HepG2 (cell line): ENCODE results near the gene TASP1. TPM values are rescaled to one million over a fixed set of nuclear protein-coding genes. Genes with fewer than 3 reads are reported as not detected.

Source experiments
- ATF7-NPFF ChIP-seq: sonication (generic); formaldehyde crosslinking; IDR thresholded peaks from 2 replicates; pipeline ENCODE4 v1.8.1; 2023; ENCODE audit warnings: mild to moderate bottlenecking, low read depth, missing genetic modification reagents, moderate library complexity
- CREB1 ChIP-seq, 2 experiments: fragments of 450-650 bp in 1 of 2; IDR thresholded peaks; 2 replicates each; pipeline ENCODE4 v1.6.1; 2016 to 2017; ENCODE audit warnings: control low read depth in 1 of 2, mild to moderate bottlenecking in 1 of 2, missing compliant biosample characterization in 1 of 2, missing genetic modification characterization in 1 of 2
- HNF4G ChIP-seq, 2 experiments: sonication (generic) in 1 of 2; formaldehyde crosslinking in 1 of 2; IDR thresholded peaks; 2 replicates each; pipeline versions ENCODE4 v1.4.0 to v1.6.1; 2011 to 2020; ENCODE audit warnings: borderline replicate concordance in 2 of 2, low read depth in 2 of 2, mild to moderate bottlenecking in 2 of 2, low read length in 1 of 2, missing genetic modification reagents in 1 of 2, moderate library complexity in 1 of 2
- HNRNPL ChIP-seq: fragments of 200-400 bp; formaldehyde crosslinking; IDR thresholded peaks from 2 replicates; pipeline ENCODE4 v1.6.1; 2017; ENCODE audit warnings: mild to moderate bottlenecking, low read depth, low read length
- KDM2A ChIP-seq: sonication (generic); formaldehyde crosslinking; IDR thresholded peaks from 2 replicates; pipeline ENCODE4 v1.4.0; 2020; ENCODE audit warnings: low read depth, missing genetic modification reagents, borderline replicate concordance
- KLF15 ChIP-seq: sonication (generic); formaldehyde crosslinking; IDR thresholded peaks from 2 replicates; pipeline ENCODE4 v1.8.1; 2023; ENCODE audit warnings: borderline replicate concordance, mild to moderate bottlenecking, inconsistent platforms, missing genetic modification reagents, mixed read lengths
- KLF9 ChIP-seq: IDR thresholded peaks from 2 replicates; pipeline ENCODE4 v1.6.1; 2016; ENCODE audit warnings: low read depth
- PCBP2 ChIP-seq: fragments of 200-400 bp; formaldehyde crosslinking; optimal IDR thresholded peaks from 2 replicates; pipeline ENCODE3; 2018; ENCODE audit warnings: low read length, low read depth; ENCODE audit not compliant: poor library complexity, severe bottlenecking
- RXRA ChIP-seq: sonication (generic); formaldehyde crosslinking; IDR thresholded peaks from 2 replicates; pipeline ENCODE4 v1.5.1; 2020; ENCODE audit warnings: missing genetic modification reagents
- SCMH1 ChIP-seq: sonication (generic); formaldehyde crosslinking; IDR thresholded peaks from 2 replicates; pipeline ENCODE4 v1.9.0; 2021; ENCODE audit warnings: missing genetic modification reagents, mild to moderate bottlenecking, borderline replicate concordance
- SNAPC2 ChIP-seq: sonication (generic); formaldehyde crosslinking; IDR thresholded peaks from 2 replicates; pipeline ENCODE4 v1.8.1; 2022; ENCODE audit warnings: mild to moderate bottlenecking, missing genetic modification reagents
- YY1 ChIP-seq: IDR thresholded peaks from 2 replicates; pipeline ENCODE4 v1.6.1; 2011; ENCODE audit warnings: low read length, low read depth, moderate library complexity, mild to moderate bottlenecking; ENCODE audit not compliant: insufficient read depth, insufficient replicate concordance
- ZBED4 ChIP-seq: sonication (generic); formaldehyde crosslinking; IDR thresholded peaks from 2 replicates; pipeline ENCODE4 v1.4.0; 2020; ENCODE audit warnings: missing genetic modification reagents, borderline replicate concordance
- ZNF350 ChIP-seq: sonication (generic); formaldehyde crosslinking; IDR thresholded peaks from 2 replicates; pipeline ENCODE4 v1.4.0; 2020; ENCODE audit warnings: mild to moderate bottlenecking, low read depth, missing genetic modification reagents, borderline replicate concordance
- ZNF549 ChIP-seq: sonication (generic); formaldehyde crosslinking; IDR thresholded peaks from 2 replicates; pipeline ENCODE4 v1.5.0; 2020; ENCODE audit warnings: missing genetic modification reagents
- ZNF749 ChIP-seq: sonication (generic); formaldehyde crosslinking; IDR thresholded peaks from 2 replicates; pipeline ENCODE4 v1.8.0; 2022; ENCODE audit warnings: mild to moderate bottlenecking, missing genetic modification reagents, moderate library complexity, borderline replicate concordance
- ZNF776 ChIP-seq: sonication (generic); formaldehyde crosslinking; IDR thresholded peaks from 2 replicates; pipeline ENCODE4 v1.4.0; 2020; ENCODE audit warnings: mild to moderate bottlenecking, missing genetic modification reagents
- ZNF781 ChIP-seq: sonication (generic); formaldehyde crosslinking; IDR thresholded peaks from 2 replicates; pipeline ENCODE4 v1.5.1; 2020; ENCODE audit warnings: borderline replicate concordance, mild to moderate bottlenecking, missing genetic modification reagents; ENCODE audit errors: not compliant biosample characterization
- polyA plus RNA-seq, 8 experiments: library from polyadenylated mRNA; depleted of rRNA in 3 of 8; stranded (reverse) in 7 of 8; unstranded in 1 of 8; fragments of >200 nt; fragmentation: Illumina TruSeq in 4 of 8; extraction: Trizol in 4 of 8; gene quantifications; 2 replicates each; pipeline versions ENCODE4 v1.2.1 to v1.2.3, GENCODE V29; 2011 to 2016; ENCODE audit warnings: low read depth in 4 of 8, missing spikeins in 1 of 8, mixed read lengths in 1 of 8; ENCODE audit not compliant: insufficient read depth in 1 of 8
- total RNA-seq, 5 experiments: library from RNA; depleted of rRNA; stranded (reverse); fragments of >200 nt; fragmentation: Illumina TruSeq; extraction: Trizol; gene quantifications; 2 replicates each; pipeline ENCODE4 v1.2.3, GENCODE V29; 2016; ENCODE audit warnings: low read depth in 1 of 5
- TF ChIP-seq, protein P1 (sequence below), 2 experiments: IDR thresholded peaks; 2 replicates each; pipeline ENCODE4 v1.6.1; 2011 to 2012; ENCODE audit warnings: low read length in 2 of 2, borderline replicate concordance in 1 of 2, low read depth in 1 of 2, mild to moderate bottlenecking in 1 of 2, moderate library complexity in 1 of 2

TASP1 gene
- total and polyA plus RNA-seq, 2 of the 13 experiments (the other 11 are each of a cell fraction or from before 2014, with no cell fraction given), result 10.0 to 25.2 TPM

- no peak for TF ChIP-seq ZBED4 (CRISPR knock-in tag)
- TF ChIP-seq ZNF350 (CRISPR knock-in tag), result peak; percentile 90; the same call in 1 of the 2 replicates
- no peak for TF ChIP-seq KLF9 (CRISPR knock-in tag)
- TF ChIP-seq ZNF781 (CRISPR knock-in tag), result peak; percentile 86
- no peak; the same call in 1 of the 2 replicates for TF ChIP-seq ZNF776 (CRISPR knock-in tag)
- TF ChIP-seq ATF7-NPFF, result no peak
- 0 out of 2 replicates have a peak, but pooled peaks have one; percentile 23 for TF ChIP-seq HNRNPL
- TF ChIP-seq KDM2A (CRISPR knock-in tag), result peak; percentile 88
- no peak for TF ChIP-seq SCMH1 (CRISPR knock-in tag)
- TF ChIP-seq PCBP2, result no peak
- TF ChIP-seq ZNF549 (CRISPR knock-in tag), result no peak
- peak; percentile 77; the same call in 1 of the 2 replicates for TF ChIP-seq ZNF749 (CRISPR knock-in tag)
- TF ChIP-seq RXRA (CRISPR knock-in tag), result peak; percentile 59; the same call in 1 of the 2 replicates
- 0 out of 2 replicates have a peak, but pooled peaks have one; percentile 85 for TF ChIP-seq SNAPC2 (CRISPR knock-in tag)
- TF ChIP-seq, protein P1, sequence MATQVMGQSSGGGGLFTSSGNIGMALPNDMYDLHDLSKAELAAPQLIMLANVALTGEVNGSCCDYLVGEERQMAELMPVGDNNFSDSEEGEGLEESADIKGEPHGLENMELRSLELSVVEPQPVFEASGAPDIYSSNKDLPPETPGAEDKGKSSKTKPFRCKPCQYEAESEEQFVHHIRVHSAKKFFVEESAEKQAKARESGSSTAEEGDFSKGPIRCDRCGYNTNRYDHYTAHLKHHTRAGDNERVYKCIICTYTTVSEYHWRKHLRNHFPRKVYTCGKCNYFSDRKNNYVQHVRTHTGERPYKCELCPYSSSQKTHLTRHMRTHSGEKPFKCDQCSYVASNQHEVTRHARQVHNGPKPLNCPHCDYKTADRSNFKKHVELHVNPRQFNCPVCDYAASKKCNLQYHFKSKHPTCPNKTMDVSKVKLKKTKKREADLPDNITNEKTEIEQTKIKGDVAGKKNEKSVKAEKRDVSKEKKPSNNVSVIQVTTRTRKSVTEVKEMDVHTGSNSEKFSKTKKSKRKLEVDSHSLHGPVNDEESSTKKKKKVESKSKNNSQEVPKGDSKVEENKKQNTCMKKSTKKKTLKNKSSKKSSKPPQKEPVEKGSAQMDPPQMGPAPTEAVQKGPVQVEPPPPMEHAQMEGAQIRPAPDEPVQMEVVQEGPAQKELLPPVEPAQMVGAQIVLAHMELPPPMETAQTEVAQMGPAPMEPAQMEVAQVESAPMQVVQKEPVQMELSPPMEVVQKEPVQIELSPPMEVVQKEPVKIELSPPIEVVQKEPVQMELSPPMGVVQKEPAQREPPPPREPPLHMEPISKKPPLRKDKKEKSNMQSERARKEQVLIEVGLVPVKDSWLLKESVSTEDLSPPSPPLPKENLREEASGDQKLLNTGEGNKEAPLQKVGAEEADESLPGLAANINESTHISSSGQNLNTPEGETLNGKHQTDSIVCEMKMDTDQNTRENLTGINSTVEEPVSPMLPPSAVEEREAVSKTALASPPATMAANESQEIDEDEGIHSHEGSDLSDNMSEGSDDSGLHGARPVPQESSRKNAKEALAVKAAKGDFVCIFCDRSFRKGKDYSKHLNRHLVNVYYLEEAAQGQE (IDR thresholded peaks at IDR 0.05; ENCODE audit: borderline replicate concordance in 1 of 2, low read depth in 1 of 2, low read length in 2 of 2), result 0 out of 4 replicates have a peak, but pooled peaks of 1 of the 2 experiments have one; percentile 17
- peak; percentile 86 for TF ChIP-seq CREB1 (IDR thresholded peaks at IDR 0.05)
- TF ChIP-seq CREB1 (CRISPR knock-in tag; IDR thresholded peaks at IDR 0.05), result no peak; the same call in 1 of the 2 replicates
- TF ChIP-seq KLF15 (CRISPR knock-in tag), result no peak
- TF ChIP-seq YY1, result peak; percentile 48
- TF ChIP-seq HNF4G (IDR thresholded peaks at IDR 0.05; ENCODE audit: borderline replicate concordance, low read depth, low read length), result no peak
- TF ChIP-seq HNF4G (CRISPR knock-in tag; IDR thresholded peaks at IDR 0.05; ENCODE audit: borderline replicate concordance, low read depth), result peak; percentile 59; the same call in 1 of the 2 replicates
These were observed at the start of gene TASP1 (continued) for GRCh38 chr20:13638496-13639149.
